Sigmoid colon (tissue), 3 donors: ENCODE measurements around the gene RSPH10B.
"Not testable (repeated sequence)": the region's sequence is repeated elsewhere in the genome, so short reads cannot be mapped to it uniquely, and the experiment has no call there.

Experiments
- POLR2A ChIP-seq, 2 donors: fragments of 450-650 bp; IDR thresholded peaks; one replicate each; pipeline ENCODE4 v1.6.1; 2016; ENCODE audit warnings: antibody characterized with exemption in 2 of 2, mild to moderate bottlenecking in 2 of 2, moderate library complexity in 2 of 2
- TF ChIP-seq, protein P1 (sequence below), 4 experiments: fragments of 450-650 bp in 3 of 4; fragments of 200-600 bp in 1 of 4; IDR thresholded peaks; one replicate each; pipeline ENCODE4 v1.5.1; 2016 to 2019; ENCODE audit warnings: antibody characterized with exemption in 4 of 4, mild to moderate bottlenecking in 3 of 4, moderate library complexity in 2 of 4

DNA sequence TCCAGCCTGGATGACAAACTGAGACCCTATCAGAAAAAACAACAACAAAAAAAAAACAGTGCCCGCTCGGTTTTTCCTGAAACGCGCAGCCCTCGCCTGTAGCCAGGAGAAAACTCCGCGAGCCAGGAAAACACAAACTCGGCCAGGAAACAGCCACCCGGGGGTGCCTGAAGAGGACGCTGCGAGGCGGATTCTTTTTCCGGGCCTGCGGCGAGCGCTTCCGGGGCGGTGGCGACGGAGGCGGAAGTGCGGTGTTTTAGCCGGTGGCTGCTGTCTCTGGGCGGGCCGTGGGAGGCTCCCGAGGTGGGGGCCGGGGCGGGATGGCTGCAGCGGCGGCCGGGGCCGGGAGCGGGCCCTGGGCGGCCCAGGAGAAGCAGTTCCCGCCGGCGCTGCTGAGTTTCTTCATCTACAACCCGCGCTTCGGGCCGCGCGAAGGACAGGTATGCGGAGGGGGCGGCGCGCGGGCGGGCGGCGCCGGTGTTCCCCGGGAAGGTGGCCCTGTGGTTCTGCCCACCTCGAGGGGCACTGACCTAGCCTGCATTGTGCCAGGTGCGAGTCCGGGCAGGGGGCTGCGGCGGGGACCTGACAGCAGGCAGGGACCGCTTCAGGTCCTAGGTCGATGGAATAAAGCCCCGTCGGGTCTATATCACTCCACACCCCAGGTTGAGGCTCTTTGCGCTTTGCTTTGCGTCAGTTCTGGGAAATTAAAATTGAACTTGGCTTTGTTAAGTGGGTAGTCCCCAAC is 71.8 kb downstream of the RSPH10B start, which contains the start of gene CCZ1:
- TF ChIP-seq POLR2A (IDR thresholded peaks at IDR 0.05): not testable (repeated sequence)
- TF ChIP-seq, protein P1, sequence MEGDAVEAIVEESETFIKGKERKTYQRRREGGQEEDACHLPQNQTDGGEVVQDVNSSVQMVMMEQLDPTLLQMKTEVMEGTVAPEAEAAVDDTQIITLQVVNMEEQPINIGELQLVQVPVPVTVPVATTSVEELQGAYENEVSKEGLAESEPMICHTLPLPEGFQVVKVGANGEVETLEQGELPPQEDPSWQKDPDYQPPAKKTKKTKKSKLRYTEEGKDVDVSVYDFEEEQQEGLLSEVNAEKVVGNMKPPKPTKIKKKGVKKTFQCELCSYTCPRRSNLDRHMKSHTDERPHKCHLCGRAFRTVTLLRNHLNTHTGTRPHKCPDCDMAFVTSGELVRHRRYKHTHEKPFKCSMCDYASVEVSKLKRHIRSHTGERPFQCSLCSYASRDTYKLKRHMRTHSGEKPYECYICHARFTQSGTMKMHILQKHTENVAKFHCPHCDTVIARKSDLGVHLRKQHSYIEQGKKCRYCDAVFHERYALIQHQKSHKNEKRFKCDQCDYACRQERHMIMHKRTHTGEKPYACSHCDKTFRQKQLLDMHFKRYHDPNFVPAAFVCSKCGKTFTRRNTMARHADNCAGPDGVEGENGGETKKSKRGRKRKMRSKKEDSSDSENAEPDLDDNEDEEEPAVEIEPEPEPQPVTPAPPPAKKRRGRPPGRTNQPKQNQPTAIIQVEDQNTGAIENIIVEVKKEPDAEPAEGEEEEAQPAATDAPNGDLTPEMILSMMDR (IDR thresholded peaks at IDR 0.05): not testable (repeated sequence)
